HG02938 (cell line): Measurements from ENCODE around the gene CSNK1D.

Source experiments
- ATAC-seq: cut with Tn5 transposase; IDR thresholded peaks from one replicate; pipeline ENCODE4 v1.9.1; 2021; ENCODE audit warnings: mild to moderate bottlenecking, moderate library complexity; ENCODE audit not compliant: unreplicated experiment

CSNK1D gene

GRCh38 chr17:82253179-82253544 lies 20.3 kb downstream of the CSNK1D start:
- ATAC-seq: no peak

- ATAC-seq: no peak
These were observed 20.9 kb downstream of the CSNK1D start for GRCh38 chr17:82252511-82253178.

- no peak for ATAC-seq
These were observed 22.5 kb downstream of the CSNK1D start for GRCh38 chr17:82250868-82251500.

GRCh38 chr17:82249896-82250581 lies 23.5 kb downstream of the CSNK1D start:
- no peak for ATAC-seq

GRCh38 chr17:82248815-82249674 lies 24.5 kb downstream of the CSNK1D start:
- ATAC-seq: no peak

- ATAC-seq: no peak
These were observed 25.4 kb downstream of the CSNK1D start for GRCh38 chr17:82247856-82248671.

GRCh38 chr17:82247182-82247823 lies 26.2 kb downstream of the CSNK1D start:
- no peak for ATAC-seq

- no peak for ATAC-seq
These were observed 26.9 kb downstream of the CSNK1D start for GRCh38 chr17:82246365-82247181.

GRCh38 chr17:82246040-82246364 lies 27.5 kb downstream of the CSNK1D start:
- ATAC-seq: no peak

GRCh38 chr17:82245134-82246039 lies 28.1 kb downstream of the CSNK1D start:
- ATAC-seq: no peak

GRCh38 chr17:82244413-82245133 lies 28.9 kb downstream of the CSNK1D start:
- ATAC-seq: no peak

GRCh38 chr17:82243648-82244412 lies 29.7 kb downstream of the CSNK1D start:
- no peak for ATAC-seq

- no peak for ATAC-seq
These were observed 30.4 kb downstream of the CSNK1D start for GRCh38 chr17:82242977-82243647.

- no peak for ATAC-seq
These were observed 30.9 kb downstream of the CSNK1D start for GRCh38 chr17:82242698-82242976.

- no peak for ATAC-seq
These were observed 31.4 kb downstream of the CSNK1D start for GRCh38 chr17:82241926-82242697.
